Cardiac septum (tissue), 1 donor: ENCODE measurements around the gene PUDP. TPM values are rescaled to one million over a fixed set of nuclear protein-coding genes. Genes with fewer than 3 reads are reported as not detected.
"Not testable (repeated sequence)": the region's sequence is repeated elsewhere in the genome, so short reads cannot be mapped to it uniquely, and the experiment has no call there.

Source experiments
- DNase-seq: peaks from one replicate; pipeline ENCODE4 v3.0.0-alpha.2; 2020; ENCODE audit warnings: low spot score
- intact Hi-C: fragments of 100-400 bp; cut with DNase I; formaldehyde crosslinking; loops from one replicate; pipeline ENCODE4 v1.14.0; 2022
- long read RNA-seq: library from polyadenylated mRNA; unstranded; transcript quantifications from one replicate; pipeline ENCODE4 v2.0.0, GENCODE V29; 2021
- total RNA-seq: library from RNA; stranded (reverse); fragmentation: NEBNext Ultra II Directional; extraction: Animal tissue kit (Norgen Biotek cat#: 25700); gene quantifications from one replicate; pipeline ENCODE4 v1.2.1, GENCODE V29; 2021
- donor health status: DM: no; HTN: no; CAD: no.

The PUDP gene
- total RNA-seq: 33.2 TPM
- long read RNA-seq, transcript PUDP-201 (4 exons, 2,140 nt): major isoform, 24 of 28 reads
- long read RNA-seq, partial matches to known transcripts: 1 of 28 reads
- long read RNA-seq, other reads (novel, unspliced or antisense): 1 of 28 reads

DNA sequence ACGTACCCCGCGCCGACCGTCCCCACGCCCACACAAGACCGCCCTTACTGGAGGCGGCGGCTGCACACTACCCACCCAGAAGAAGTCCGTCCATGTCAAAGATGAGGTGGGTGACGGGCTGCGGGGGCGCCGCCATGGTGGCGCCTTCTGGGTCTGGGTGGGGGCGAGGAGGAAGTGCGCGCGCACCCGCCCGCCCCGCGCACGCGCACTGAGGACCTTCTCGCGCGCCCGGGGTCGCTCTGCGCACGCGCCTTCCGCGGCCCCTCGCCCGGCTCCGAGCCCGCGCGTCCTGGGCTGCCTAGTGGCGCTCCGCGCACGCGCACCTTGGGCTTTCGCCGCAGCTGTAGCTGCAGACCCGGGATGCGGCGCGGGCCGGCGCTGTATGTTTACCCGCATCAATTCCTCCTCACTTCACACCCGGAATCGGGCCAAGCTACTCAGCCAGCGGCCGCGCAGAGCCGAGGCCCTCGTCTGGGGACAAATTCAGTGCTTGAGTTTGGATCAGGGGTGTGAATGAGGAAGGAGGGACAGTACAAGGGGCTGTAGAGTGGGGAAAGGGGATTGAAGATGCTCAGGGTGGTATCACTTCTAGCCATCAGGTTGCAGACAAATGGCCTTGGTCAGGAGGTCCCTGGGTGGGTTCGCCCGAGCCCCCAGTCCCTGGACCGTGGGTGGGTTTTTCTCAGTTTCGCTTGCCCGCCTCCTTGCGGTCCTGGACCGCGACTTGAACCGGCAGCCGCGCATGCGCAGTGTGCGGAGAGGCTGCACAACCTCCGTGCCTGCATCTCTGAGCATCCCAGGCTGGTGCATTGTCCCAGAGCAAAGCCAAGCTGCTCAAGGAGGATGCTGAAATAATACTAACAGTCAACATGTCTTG is at the start of gene PUDP:
Gene PUDP, minus strand, starts transcription at position 176 of the 877 bp plus-strand sequence. Its CDS starts 40 bp downstream, at position 136.
- intact Hi-C loops: loop anchor here (5.0 kb wide), 1 partner anchor 779 kb away; the partner anchor contains the start of gene PNPLA4
- DNase-seq: peak; percentile 95

DNA sequence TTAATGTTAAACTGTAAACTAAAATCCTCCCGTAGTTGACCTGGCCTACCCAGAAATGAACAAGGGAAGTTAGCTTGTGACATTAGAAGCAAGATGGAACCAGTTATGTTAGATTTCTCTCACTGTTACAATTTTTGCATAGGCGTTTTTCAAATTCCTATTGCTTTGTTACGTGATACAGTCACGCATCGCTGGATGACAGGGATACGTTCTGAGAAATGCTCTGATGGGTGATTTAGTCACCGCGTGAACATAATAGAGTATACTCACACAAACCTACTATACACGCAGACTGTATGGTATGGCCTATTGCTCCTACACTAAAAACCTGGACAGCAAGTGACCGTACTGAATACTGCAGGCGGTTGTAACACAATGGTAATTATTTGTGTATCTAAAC is 46.7 kb upstream of the PUDP start:
- DNase-seq: no peak
- intact Hi-C loops: no loop called here

DNA sequence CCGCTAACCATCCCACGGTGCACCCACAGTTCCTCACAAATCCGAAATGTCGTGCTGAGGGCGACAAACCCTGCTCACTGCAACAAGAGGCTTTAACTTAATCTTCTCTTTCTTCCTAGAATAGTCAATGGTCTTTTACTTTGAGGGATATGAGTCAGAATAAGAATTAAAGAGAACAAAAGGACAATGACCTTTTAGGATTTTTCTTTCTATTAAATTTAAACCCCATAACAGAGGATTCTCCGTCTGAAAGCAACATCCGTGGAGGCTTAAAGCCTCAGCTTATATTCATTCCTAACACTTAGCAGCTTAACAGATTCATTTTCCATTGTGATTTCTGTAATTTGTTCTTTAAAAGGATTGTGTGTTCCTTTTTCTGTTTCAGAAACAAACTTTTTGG is 44.9 kb upstream of the PUDP start:
- DNase-seq: no peak
- intact Hi-C loops: no loop called here

DNA sequence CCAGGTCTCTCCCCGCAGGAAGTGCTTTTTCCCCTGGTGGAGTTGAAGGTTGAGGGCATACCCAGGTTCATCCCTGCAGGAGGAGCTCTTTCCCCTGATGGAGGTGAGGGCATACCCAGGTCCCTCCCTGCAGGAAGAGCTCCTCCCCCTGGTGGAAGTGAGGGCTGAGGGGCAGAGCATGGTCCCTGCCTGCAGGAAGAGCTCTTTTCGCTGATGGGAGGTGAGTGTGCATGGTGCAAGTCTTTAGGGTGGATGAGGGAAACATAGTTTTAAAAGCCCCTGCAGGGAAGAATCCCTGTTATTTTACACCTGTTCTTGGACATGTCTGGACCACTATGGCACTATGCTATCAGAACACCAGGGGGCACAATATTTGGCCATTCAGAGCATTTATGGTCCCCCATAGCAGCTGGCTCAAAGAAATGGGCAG is 43.7 kb upstream of the PUDP start:
- intact Hi-C loops: no loop called here
- no peak for DNase-seq

DNA sequence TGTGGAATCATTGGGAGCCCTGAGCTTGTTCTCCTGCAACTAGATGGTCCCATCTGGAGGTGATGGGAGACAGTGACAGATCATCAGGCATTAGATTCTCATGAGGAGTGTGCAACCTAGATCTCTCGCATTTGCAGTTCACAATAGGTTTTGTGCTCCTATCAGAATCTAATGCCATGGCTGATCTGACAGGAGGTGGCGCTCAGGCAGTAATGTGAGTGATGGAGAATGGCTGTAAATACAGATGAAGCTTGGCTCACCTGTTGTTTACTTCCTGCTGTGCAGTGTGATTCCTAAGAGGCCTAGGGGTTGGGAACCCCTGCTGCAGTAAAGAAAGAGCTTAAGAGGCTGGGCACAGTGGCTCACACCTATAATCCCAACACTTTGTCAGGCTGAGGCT is 42.2 kb upstream of the PUDP start:
- intact Hi-C loops: no loop called here
- no peak for DNase-seq

DNA sequence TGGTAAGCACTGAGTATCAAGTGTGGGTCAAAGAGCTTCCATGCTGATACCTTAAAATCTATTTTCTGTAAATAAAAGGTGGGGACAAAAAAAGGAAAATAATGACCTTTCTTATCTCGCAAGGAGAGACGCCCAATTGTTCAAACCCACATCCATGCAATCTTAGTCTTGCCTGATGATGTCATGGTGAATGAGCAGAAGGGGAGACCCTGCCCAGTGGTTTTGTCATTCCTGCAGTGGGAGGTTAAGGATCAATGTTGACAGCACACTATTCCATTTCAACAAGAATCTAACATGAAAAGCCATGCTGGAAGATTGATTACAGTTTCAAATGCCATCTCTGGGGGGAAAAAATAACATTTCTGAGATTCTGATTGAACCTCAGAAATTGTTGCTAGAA is 40.7 kb upstream of the PUDP start:
- DNase-seq: no peak
- intact Hi-C loops: no loop called here

DNA sequence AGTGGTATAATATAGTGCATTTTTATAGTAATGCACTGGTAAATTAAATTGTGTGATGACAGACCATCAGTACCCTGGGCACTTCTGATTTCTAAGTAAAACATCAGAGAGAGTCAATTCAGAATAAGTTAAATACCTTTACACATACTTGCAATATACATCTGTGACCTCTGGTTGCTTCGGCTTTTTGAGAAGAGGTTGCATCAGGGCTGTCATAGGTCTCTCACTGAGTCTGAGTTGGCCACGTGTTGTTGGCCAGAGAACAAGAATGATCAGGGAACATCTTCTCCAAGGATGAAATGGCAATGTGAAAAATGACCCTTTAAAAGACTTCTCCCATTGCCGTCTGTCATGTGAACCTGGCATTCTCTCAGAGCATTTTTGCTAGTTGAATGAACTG is 36.9 kb upstream of the PUDP start:
- intact Hi-C loops: no loop called here
- no peak for DNase-seq

DNA sequence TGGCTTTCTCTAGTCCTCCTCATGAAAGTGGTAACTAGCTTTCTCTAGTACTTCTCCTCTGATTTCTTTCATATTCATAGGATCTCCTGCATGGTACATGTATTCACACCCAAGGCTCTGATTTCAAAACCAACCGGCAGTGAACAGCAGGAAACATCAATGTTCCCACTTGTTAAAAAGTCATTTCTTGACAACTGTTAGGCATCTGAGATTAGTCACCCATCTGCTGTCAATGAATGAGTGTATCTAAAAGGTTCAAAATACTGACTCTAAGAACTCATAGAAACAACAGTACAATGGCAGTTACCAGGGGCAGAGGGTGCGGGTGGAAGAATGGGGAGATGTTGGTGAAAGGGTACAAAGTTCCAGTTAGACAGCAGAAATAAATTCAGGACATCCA is 31.5 kb upstream of the PUDP start:
- DNase-seq: no peak
- intact Hi-C loops: no loop called here

DNA sequence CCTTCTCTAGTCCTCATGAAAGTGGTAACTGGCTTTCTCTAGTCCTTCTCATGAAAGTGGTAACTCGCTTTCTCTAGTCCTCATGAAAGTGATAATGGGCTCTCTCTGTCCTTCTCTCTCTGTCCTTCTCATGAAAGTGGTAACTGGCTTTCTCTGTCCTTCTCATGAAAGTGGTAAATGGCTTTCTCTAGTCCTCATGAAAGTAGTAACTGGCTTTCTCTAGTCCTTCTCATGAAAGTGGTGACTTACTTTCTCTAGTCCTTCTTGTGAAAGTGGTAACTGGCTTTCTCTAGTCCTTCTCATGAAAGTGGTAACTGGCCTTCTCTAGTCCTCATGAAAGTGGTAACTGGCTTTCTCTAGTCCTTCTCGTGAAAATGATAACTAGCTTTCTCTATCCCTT is 30.9 kb upstream of the PUDP start:
- DNase-seq, intact Hi-C loops: not testable (repeated sequence)

DNA sequence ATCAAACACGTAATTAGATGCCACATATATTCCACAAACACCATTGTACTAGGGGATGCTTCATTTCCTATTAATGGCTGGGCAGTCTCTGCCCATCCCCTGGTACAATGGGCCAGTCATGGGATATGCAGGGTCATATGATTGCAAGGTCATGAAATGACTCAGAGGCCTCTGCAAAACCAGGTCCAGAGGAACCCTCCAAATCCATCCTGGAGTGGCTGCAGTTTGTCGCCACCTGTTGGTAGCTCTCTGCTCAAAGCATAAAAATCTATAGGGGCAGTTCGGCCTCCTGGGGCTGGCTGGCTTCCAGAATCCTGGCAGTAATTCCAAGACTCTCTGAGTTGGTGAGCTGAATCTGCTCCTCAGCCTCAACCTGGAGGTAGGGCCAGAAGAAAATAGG is 22.9 kb upstream of the PUDP start:
- DNase-seq: no peak
- intact Hi-C loops: no loop called here

DNA sequence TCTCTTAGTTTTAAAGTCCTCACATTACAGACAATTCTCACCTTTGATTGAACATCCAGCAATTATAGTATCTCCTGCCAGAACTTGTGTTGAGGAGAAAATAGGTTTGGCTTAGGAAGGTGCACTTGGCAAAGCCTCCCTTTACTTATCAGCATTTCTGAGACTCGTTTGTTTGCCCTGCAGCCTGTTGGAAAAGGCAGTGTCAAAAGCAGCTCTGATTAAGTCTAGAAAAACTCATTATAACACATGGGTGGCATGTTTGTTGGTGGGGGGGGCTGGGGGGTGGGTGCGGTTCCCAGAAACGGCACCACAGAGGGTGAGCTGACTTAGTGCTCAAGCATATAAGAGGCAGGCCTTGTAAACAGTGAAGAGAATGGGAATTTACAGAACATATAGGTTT is 21.7 kb upstream of the PUDP start:
- intact Hi-C loops: no loop called here

DNA sequence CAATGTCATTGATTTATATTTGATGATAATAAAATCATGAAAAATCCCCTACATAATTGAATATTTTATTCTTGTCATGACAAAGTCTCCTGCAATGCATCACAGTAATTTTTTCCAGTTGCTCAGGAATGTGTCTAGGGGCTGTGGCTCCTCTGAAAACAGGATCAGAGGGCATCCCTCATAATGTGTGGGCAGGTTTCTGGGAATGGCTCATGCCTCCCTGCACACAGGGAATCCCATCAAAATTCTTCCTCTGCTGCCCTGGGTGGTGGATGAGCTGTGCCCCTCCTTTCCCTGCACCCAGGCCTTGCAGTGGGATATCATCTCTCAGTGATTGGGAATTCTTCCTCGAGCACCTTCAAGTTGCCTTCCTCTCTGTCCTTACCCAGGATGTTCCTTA is 20.4 kb upstream of the PUDP start:
- intact Hi-C loops: no loop called here

More for the DNA sequence above, 21.7 kb upstream of the PUDP start:
- no peak for DNase-seq

DNA sequence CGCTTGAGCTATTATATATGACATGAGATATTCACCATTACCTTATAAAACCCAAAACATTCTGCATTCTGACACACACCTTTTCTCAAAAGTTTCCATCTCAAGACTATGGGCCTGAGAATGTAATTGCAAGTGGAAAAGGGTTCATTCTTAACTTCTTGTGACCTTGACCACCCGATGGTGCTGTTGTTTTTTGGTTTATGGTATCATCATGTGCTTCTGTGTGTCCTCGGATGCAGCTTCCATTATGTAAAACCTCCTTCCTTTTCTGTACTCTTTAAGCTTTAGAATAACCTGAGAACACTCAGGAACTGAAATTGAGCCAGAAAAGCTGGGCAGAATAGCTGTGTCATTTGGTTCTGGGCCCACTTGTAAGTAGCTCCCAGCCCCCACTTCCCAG is 16.2 kb upstream of the PUDP start:
- no peak for DNase-seq
- intact Hi-C loops: no loop called here

More for the DNA sequence above, 20.4 kb upstream of the PUDP start:
- DNase-seq: no peak

DNA sequence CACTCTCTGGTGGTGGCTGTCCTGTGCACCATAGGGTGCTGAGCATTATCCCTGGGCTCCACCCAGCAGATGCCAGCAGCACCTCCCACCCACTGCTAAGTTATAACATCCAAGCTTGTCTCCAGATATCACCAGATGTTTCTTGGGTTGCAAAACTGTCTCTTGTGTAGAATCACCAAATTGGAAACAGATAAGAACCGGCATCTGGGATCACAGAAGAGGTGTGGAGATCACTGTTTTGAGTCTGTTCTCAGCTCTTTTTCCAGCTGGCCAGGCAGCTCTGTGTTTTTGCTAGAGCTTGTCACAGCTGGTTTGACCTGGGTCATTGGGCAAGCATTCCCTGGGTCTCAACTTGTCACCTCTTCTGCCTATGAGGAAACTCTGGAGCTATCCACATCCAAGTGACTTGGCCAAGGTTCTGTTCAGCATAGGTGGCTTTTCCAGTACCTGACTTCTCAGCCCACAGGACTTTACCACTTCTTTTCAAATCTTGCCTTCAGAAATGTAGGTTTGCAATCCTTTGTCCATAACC is 15.3 kb upstream of the PUDP start:
- DNase-seq: no peak
- intact Hi-C loops: no loop called here

DNA sequence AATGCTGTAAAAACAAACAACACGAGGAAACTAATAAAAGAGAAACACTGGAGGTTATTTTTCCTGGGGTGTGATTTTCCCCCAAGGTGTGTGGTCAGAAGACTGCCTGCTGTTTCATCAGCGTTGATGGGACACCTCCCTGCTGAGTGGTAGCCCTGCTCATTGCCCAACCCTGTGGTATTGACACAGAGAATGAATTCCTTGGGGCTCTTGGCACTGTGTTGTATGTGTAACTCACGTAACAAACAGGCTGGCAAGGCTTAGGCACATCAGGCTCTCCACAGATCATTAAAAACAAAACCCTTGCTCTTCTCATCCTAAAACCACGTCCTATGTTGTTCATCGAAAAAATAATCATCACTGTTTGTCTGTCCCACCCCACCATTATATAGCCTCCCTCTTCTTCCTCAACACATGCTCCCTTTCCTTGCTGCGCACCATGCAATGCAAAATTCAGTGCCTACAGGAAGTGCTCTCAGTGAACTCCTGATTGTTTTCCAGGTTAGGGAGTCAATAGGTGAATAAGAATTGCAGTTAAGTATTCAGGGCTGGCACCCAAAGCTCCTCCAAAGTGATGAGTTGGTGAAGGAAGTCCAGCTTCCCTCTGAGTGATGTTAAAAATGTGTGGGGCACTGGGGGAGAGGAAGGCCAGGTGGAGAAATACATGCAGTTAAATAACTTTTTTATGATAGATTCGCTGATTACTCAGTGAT is 11.4 kb upstream of the PUDP start:
- no peak for DNase-seq
- intact Hi-C loops: no loop called here

DNA sequence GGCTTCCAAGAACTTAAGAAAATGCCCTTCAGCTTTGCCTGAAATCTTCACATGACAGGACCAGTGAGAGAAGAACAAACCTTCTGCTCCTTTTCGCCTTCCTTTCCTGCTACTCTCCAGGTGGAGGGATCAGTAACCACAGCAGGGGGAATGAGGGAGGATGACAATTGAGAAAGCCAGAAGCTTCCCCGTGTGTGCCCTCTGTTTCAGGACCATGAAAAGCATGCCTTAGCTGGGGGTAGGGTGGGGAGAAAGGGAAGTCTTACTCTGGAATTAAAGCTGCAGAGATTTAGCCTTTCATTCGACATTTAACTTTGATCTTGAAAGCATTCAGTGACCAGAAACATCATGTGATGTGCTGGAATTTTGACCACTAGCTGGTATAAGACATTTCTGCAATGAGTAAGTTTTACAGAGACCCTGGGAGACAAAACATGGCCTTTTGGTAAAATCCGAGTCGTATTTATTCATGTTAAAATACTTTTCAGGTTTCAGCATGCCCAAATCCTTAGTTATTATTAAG is 10.6 kb upstream of the PUDP start:
- no peak for DNase-seq

DNA sequence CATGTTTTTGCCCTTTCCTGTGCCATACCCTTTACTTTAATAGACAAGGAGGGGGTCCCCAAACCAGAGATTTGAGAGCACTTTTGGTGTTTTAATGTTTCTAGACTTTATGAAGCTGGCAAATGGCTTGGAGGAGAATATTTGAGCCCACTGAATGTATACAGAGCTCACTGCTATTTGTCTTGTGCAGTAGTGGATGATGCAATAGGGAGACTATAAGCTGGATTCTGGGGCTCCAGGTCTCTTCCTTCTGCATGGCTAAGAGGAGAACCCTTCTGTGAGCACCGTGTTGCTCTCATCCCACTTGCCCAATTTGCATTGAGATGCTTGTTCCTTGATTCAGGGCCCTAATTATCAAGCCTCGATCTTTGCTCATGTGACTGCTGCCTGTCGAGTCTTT is 8.9 kb upstream of the PUDP start:
- intact Hi-C loops: no loop called here
- no peak for DNase-seq

More for the DNA sequence above, 10.6 kb upstream of the PUDP start:
- intact Hi-C loops: no loop called here

DNA sequence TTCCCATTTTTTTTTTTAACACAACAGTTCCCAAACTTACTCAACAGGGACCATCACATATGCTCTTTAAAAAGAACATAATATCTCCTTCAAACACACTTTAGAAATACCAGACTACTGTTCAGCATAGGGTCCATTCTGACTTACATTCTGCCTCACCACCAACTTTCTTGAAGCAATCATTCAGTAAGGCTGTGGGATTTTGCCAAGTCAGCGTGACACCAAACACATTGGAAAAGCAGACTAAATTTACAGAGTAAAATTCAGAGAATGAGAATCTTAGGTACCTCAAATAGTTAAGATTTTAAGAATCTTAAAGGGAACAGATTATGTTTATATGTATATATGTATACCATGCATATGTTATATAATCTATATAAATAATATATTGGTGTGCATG is 7.2 kb upstream of the PUDP start:
- no peak for DNase-seq
- intact Hi-C loops: no loop called here

DNA sequence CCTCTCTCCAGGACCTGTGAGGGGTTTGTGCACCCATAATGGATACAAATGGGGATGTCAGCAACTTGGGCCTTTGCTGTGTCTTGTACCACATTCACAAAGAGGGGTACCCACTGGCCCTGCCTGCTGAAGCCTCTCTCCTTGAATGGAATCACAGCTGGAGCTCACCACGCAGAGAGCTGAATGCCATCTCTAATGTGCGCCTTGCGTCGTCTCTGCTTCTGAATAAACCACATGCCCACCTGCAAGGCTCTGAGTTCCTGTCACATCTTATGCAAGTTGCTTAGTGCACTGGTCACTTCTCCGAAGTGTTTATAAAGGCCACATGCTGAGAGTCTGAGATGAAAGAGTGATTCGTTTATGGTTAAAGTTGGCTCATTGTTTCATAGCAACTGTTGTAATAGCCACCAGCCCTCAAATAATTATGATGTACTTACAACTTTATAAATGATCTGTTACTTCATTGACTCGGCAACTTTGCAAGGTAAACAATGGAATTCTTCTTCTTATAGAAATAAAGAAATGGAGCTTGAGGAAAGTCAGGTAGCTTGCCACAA is 6.2 kb upstream of the PUDP start:
- no peak for DNase-seq
- intact Hi-C loops: no loop called here

DNA sequence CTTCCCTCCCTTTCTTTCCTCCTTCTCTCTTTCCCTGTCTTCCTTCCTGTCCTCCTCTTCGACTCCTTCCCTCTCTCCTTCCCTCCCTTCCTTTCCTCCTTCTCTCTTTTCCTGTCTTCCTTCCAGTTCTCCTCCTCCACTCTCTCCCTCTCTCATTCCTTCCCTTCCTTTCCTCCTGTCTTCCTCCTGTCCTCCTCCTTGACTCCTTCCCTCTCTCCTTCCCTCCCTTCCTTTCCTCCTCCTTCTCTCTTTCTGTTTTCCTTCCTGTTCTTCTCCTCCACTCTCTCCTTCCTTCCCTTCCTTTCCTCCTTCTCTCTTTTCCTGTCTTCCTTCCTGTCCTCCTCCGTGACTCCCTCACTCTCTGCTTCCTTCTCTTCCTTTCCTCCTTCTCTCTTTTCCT is 5.3 kb upstream of the PUDP start:
- no peak for DNase-seq
- intact Hi-C loops: no loop called here
